Retina (tissue), 1 donor: ENCODE results near the gene LRRD1.
A peak's percentile ranks its signal among the peaks of the same experiment; 100 is the strongest.
"Not testable (repeated sequence)": the region's sequence is repeated elsewhere in the genome, so short reads cannot be mapped to it uniquely, and the experiment has no call there.

ENCODE experiments used
- DNase-seq: peaks from one replicate; pipeline ENCODE4 v3.0.0-alpha.2; 2016

LRRD1 gene

GRCh38 chr7:92137557-92137956 is 41.4 kb downstream of the LRRD1 start:
- no peak for DNase-seq

GRCh38 chr7:92135052-92135889 is 43.7 kb downstream of the LRRD1 start:
- no peak for DNase-seq

- DNase-seq, result peak; percentile 100
Measured at GRCh38 chr7:92134271-92135051, 44.5 kb downstream of the LRRD1 start, which contains the start of gene CYP51A1. Gene CYP51A1, minus strand, starts transcription at chr7:92134477. Its CDS starts 113 bp downstream, at chr7:92134364.

GRCh38 chr7:92133737-92134270 is 45.1 kb downstream of the LRRD1 start:
- DNase-seq, result peak; percentile 97

GRCh38 chr7:92133133-92133736 is 45.7 kb downstream of the LRRD1 start:
- no peak for DNase-seq

GRCh38 chr7:92131764-92132330 is 47.1 kb downstream of the LRRD1 start:
- no peak for DNase-seq

- DNase-seq, result no peak
Measured at GRCh38 chr7:92131093-92131492, 47.8 kb downstream of the LRRD1 start.

GRCh38 chr7:92121681-92122080 is 57.3 kb downstream of the LRRD1 start:
- DNase-seq, result no peak

- no peak for DNase-seq
Measured at GRCh38 chr7:92119213-92119759, 59.7 kb downstream of the LRRD1 start.

- no peak for DNase-seq
Measured at GRCh38 chr7:92116949-92117348, 62.0 kb downstream of the LRRD1 start.

- no peak for DNase-seq
Measured at GRCh38 chr7:92115821-92116220, 63.1 kb downstream of the LRRD1 start.

- no peak for DNase-seq
Measured at GRCh38 chr7:92110857-92111256, 68.1 kb downstream of the LRRD1 start.

- no peak for DNase-seq
Measured at GRCh38 chr7:92108821-92109220, 70.1 kb downstream of the LRRD1 start.

GRCh38 chr7:92102862-92103261 is 76.1 kb downstream of the LRRD1 start:
- not testable (repeated sequence) for DNase-seq

GRCh38 chr7:92100534-92100933 is 78.4 kb downstream of the LRRD1 start:
- DNase-seq, result no peak

GRCh38 chr7:92095380-92095779 is 83.6 kb downstream of the LRRD1 start:
- DNase-seq, result no peak
